Chondrocyte (in vitro differentiated cells): Measurements from ENCODE around the gene PHIP. TPM values are rescaled to one million over a fixed set of nuclear protein-coding genes. Genes with fewer than 3 reads are reported as not detected.
A peak's percentile ranks its signal among the peaks of the same experiment; 100 is the strongest.

Experiments used
- DNase-seq: peaks from one replicate; pipeline ENCODE4 v3.0.0; 2021; ENCODE audit warnings: mixed read lengths, low spot score
- H3K27ac Mint-ChIP-seq: one replicate; pipeline ENCODE4 v1.8.0; 2021; ENCODE audit warnings: mild to moderate bottlenecking, moderate library complexity, mixed read lengths; ENCODE audit not compliant: unreplicated experiment
- H3K27me3 Mint-ChIP-seq: 2 replicates; pipeline ENCODE4 v1.8.0; 2021; ENCODE audit warnings: low read depth, mixed read lengths
- H3K36me3 Mint-ChIP-seq: 2 replicates; pipeline ENCODE4 v1.8.0; 2021; ENCODE audit warnings: low read depth, mixed read lengths
- H3K4me1 Mint-ChIP-seq: 2 replicates; pipeline ENCODE4 v1.8.0; 2021; ENCODE audit warnings: low read depth, mild to moderate bottlenecking, mixed read lengths
- H3K4me3 Mint-ChIP-seq: one replicate; pipeline ENCODE4 v1.8.0; 2021; ENCODE audit warnings: mild to moderate bottlenecking, moderate library complexity, mixed read lengths; ENCODE audit not compliant: unreplicated experiment
- H3K9me3 Mint-ChIP-seq: 2 replicates; pipeline ENCODE4 v1.8.0; 2021; ENCODE audit warnings: low read depth, mixed read lengths
- CTCF ChIP-seq: fragments of 200-600 bp; sonication (generic); IDR thresholded peaks from 2 replicates; pipeline ENCODE4 v1.5.0; 2021; ENCODE audit warnings: antibody characterized with exemption, mild to moderate bottlenecking, moderate library complexity
- total RNA-seq: library from RNA; stranded (reverse); gene quantifications from 3 replicates; pipeline ENCODE4 v1.2.1, GENCODE V29; 2021

PHIP gene
- total RNA-seq, 1 donor from 2014 or later = 11.9 TPM

- H3K9me3 Mint-ChIP-seq = peaks cover 14% of the 10 kb centered on the region
- no peak for TF ChIP-seq CTCF
- H3K36me3 Mint-ChIP-seq = peaks cover 1% of the 10 kb centered on the region
- no peak overlapping the region for H3K27ac Mint-ChIP-seq
- no peaks in the 10 kb centered on the region for H3K27me3 Mint-ChIP-seq
- H3K4me1 Mint-ChIP-seq = peaks cover 21% of the 10 kb centered on the region
- DNase-seq = no peak
- H3K4me3 Mint-ChIP-seq = peak overlapping the region; percentile 70
Observed at GRCh38 chr6:78911218-78911940, 166.7 kb downstream of the PHIP start.

- H3K27ac Mint-ChIP-seq = no peak overlapping the region
- no peak for DNase-seq
- H3K4me3 Mint-ChIP-seq = peak overlapping the region; percentile 70
- peaks cover 12% of the 10 kb centered on the region for H3K9me3 Mint-ChIP-seq
- H3K4me1 Mint-ChIP-seq = peaks cover 21% of the 10 kb centered on the region
- TF ChIP-seq CTCF = no peak
- peaks cover 1% of the 10 kb centered on the region for H3K36me3 Mint-ChIP-seq
- no peaks in the 10 kb centered on the region for H3K27me3 Mint-ChIP-seq
Observed at GRCh38 chr6:78910591-78911171, 167.4 kb downstream of the PHIP start.

- TF ChIP-seq CTCF = no peak
- Mint-ChIP-seq H3K9me3 (peaks cover 10% of the 10 kb centered on the region), H3K27ac (no peak overlapping the region), H3K27me3 (no peaks in the 10 kb centered on the region), H3K36me3 (peaks cover 1% of the 10 kb centered on the region), H3K4me3 (peak overlapping the region; percentile 70), H3K4me1 (peaks cover 23% of the 10 kb centered on the region)
- no peak for DNase-seq
Observed at GRCh38 chr6:78910010-78910409, 168.0 kb downstream of the PHIP start.

- Mint-ChIP-seq H3K27me3 (no peaks in the 10 kb centered on the region), H3K36me3 (peaks cover 1% of the 10 kb centered on the region), H3K9me3 (peaks cover 10% of the 10 kb centered on the region), H3K4me3 (no peak overlapping the region), H3K27ac (no peak overlapping the region), H3K4me1 (peaks cover 24% of the 10 kb centered on the region)
- no peak for DNase-seq
- no peak for TF ChIP-seq CTCF
Observed at GRCh38 chr6:78909391-78909790, 168.7 kb downstream of the PHIP start.

- H3K4me3 Mint-ChIP-seq = no peak overlapping the region
- H3K27me3 Mint-ChIP-seq = no peaks in the 10 kb centered on the region
- no peak for DNase-seq
- peaks cover 24% of the 10 kb centered on the region for H3K4me1 Mint-ChIP-seq
- H3K36me3 Mint-ChIP-seq = peaks cover 1% of the 10 kb centered on the region
- peaks cover 10% of the 10 kb centered on the region for H3K9me3 Mint-ChIP-seq
- no peak for TF ChIP-seq CTCF
- H3K27ac Mint-ChIP-seq = no peak overlapping the region
Observed at GRCh38 chr6:78908621-78909020, 169.4 kb downstream of the PHIP start.
